ENCODE data around the gene EXOSC3.
"Not testable (repeated sequence)": the region's sequence is repeated elsewhere in the genome, so short reads cannot be mapped to it uniquely, and the experiment has no call there.

EXOSC3 gene

GRCh38 chr9:37775216-37775919, 9.5 kb downstream of the EXOSC3 start:
- no peak for DNase-seq

GRCh38 chr9:37769995-37770394, 14.9 kb downstream of the EXOSC3 start:
- DNase-seq, result no peak

GRCh38 chr9:37769306-37769705, 15.6 kb downstream of the EXOSC3 start:
- no peak for DNase-seq

- not testable (repeated sequence) for DNase-seq
Observed at GRCh38 chr9:37765263-37765662, 19.6 kb downstream of the EXOSC3 start.

- no peak for DNase-seq
Observed at GRCh38 chr9:37761511-37761910, 23.4 kb downstream of the EXOSC3 start.

- no peak for DNase-seq
Observed at GRCh38 chr9:37760416-37761161, 24.3 kb downstream of the EXOSC3 start.

- no peak for DNase-seq
Observed at GRCh38 chr9:37758747-37759146, 26.1 kb downstream of the EXOSC3 start.

- no peak for DNase-seq
Observed at GRCh38 chr9:37753489-37754190, 31.2 kb downstream of the EXOSC3 start, which contains the start of gene TRMT10B. TRMT10B (plus strand) TSS chr9:37753805; CDS start chr9:37761932, 8,127 bp downstream.

- DNase-seq, result no peak
Observed at GRCh38 chr9:37752642-37753488, 32.0 kb downstream of the EXOSC3 start.

GRCh38 chr9:37752112-37752511, 32.8 kb downstream of the EXOSC3 start:
- DNase-seq, result not testable (repeated sequence)

- DNase-seq, result not testable (repeated sequence)
Observed at GRCh38 chr9:37751704-37752103, 33.2 kb downstream of the EXOSC3 start.

- DNase-seq, result no peak
Observed at GRCh38 chr9:37751186-37751585, 33.7 kb downstream of the EXOSC3 start.

- no peak for DNase-seq
Observed at GRCh38 chr9:37749129-37749528, 35.7 kb downstream of the EXOSC3 start.

- DNase-seq, result no peak
Observed at GRCh38 chr9:37747271-37747753, 37.6 kb downstream of the EXOSC3 start.

GRCh38 chr9:37746448-37747270, 38.2 kb downstream of the EXOSC3 start:
- DNase-seq, result no peak

GRCh38 chr9:37745970-37746369, 38.9 kb downstream of the EXOSC3 start:
- DNase-seq, result no peak

GRCh38 chr9:37740631-37741328, 44.1 kb downstream of the EXOSC3 start:
- DNase-seq, result no peak

- no peak for DNase-seq
Observed at GRCh38 chr9:37740128-37740527, 44.7 kb downstream of the EXOSC3 start.

GRCh38 chr9:37739222-37739621, 45.6 kb downstream of the EXOSC3 start:
- DNase-seq, result no peak

- no peak for DNase-seq
Observed at GRCh38 chr9:37732952-37733351, 51.9 kb downstream of the EXOSC3 start.

Data from cortex of kidney (tissue), 1 donor.